HepG2 (cell line): Measurements from ENCODE around the gene CNNM2. TPM values are rescaled to one million over a fixed set of nuclear protein-coding genes. Genes with fewer than 3 reads are reported as not detected.

ENCODE experiments used
- CAMTA2 ChIP-seq: sonication (generic); formaldehyde crosslinking; IDR thresholded peaks from 2 replicates; pipeline ENCODE4 v1.4.0; 2020; ENCODE audit warnings: mild to moderate bottlenecking, missing genetic modification reagents, borderline replicate concordance
- CCDC6 ChIP-seq: sonication (generic); formaldehyde crosslinking; IDR thresholded peaks from 2 replicates; pipeline ENCODE4 v1.8.1; 2022; ENCODE audit warnings: mild to moderate bottlenecking, missing genetic modification reagents, moderate library complexity
- FLYWCH1 ChIP-seq: sonication (generic); formaldehyde crosslinking; IDR thresholded peaks from 2 replicates; pipeline ENCODE4 v1.8.1; 2023; ENCODE audit warnings: mild to moderate bottlenecking, missing genetic modification reagents
- FOXA1 ChIP-seq, 2 experiments: fragments of 450-650 bp in 1 of 2; sonication (generic) in 1 of 2; formaldehyde crosslinking in 1 of 2; IDR thresholded peaks; 2 replicates each; pipeline versions ENCODE4 v1.4.0 to v1.6.1; 2016 to 2020; ENCODE audit warnings: missing genetic modification reagents in 1 of 2
- HMG20B ChIP-seq: conservative IDR thresholded peaks from 2 replicates; pipeline ENCODE4 v1.6.1; 2016; ENCODE audit warnings: missing genetic modification reagents, missing compliant biosample characterization
- IRF2 ChIP-seq: IDR thresholded peaks from 2 replicates; pipeline ENCODE4 v1.6.1; 2018; ENCODE audit warnings: missing genetic modification reagents, missing compliant biosample characterization
- JUND ChIP-seq: sonication (generic); formaldehyde crosslinking; IDR thresholded peaks from 2 replicates; pipeline ENCODE4 v1.8.0; 2022; ENCODE audit warnings: mild to moderate bottlenecking, missing genetic modification reagents
- KAT7 ChIP-seq: IDR thresholded peaks from 2 replicates; pipeline ENCODE4 v1.6.1; 2018; ENCODE audit warnings: borderline replicate concordance, missing compliant biosample characterization
- KDM4B ChIP-seq: sonication (generic); formaldehyde crosslinking; IDR thresholded peaks from 2 replicates; pipeline ENCODE4 v1.4.0; 2020; ENCODE audit warnings: missing genetic modification reagents
- MEIS1 ChIP-seq: sonication (generic); formaldehyde crosslinking; IDR thresholded peaks from 2 replicates; pipeline ENCODE4 v1.9.0; 2021; ENCODE audit warnings: mild to moderate bottlenecking, missing genetic modification reagents, moderate library complexity, borderline replicate concordance
- MTA3 ChIP-seq: sonication (generic); formaldehyde crosslinking; IDR thresholded peaks from 2 replicates; pipeline ENCODE4 v1.4.0; 2020; ENCODE audit warnings: missing genetic modification reagents
- PPARG ChIP-seq: conservative IDR thresholded peaks from 2 replicates; pipeline ENCODE4 v1.6.1; 2016; ENCODE audit warnings: missing biosample characterization, missing genetic modification reagents
- SMARCE1 ChIP-seq: fragments of 450-650 bp; IDR thresholded peaks from 2 replicates; pipeline ENCODE4 v1.6.1; 2017; ENCODE audit warnings: borderline replicate concordance
- SNAI1 ChIP-seq: sonication (generic); formaldehyde crosslinking; IDR thresholded peaks from 2 replicates; pipeline ENCODE4 v1.5.0; 2020; ENCODE audit warnings: mild to moderate bottlenecking, missing genetic modification reagents, borderline replicate concordance
- SOX13 ChIP-seq, 3 experiments: fragments of 450-650 bp in 1 of 3; sonication (generic) in 1 of 3; formaldehyde crosslinking in 1 of 3; IDR thresholded peaks in 2 of 3; conservative IDR thresholded peaks in 1 of 3; 2 replicates each; pipeline versions ENCODE4 v1.5.0 to v1.6.1; 2016 to 2020; ENCODE audit warnings: antibody characterized with exemption in 1 of 3, mild to moderate bottlenecking in 1 of 3, missing compliant biosample characterization in 1 of 3, missing genetic modification reagents in 1 of 3, moderate library complexity in 1 of 3
- SP4 ChIP-seq: sonication (generic); formaldehyde crosslinking; IDR thresholded peaks from 2 replicates; pipeline ENCODE4 v1.8.1; 2023; ENCODE audit warnings: mild to moderate bottlenecking, missing genetic modification reagents
- TGIF2 ChIP-seq: IDR thresholded peaks from 2 replicates; pipeline ENCODE4 v1.6.1; 2016; ENCODE audit warnings: control low read depth, missing compliant biosample characterization
- XBP1 ChIP-seq: sonication (generic); formaldehyde crosslinking; IDR thresholded peaks from 2 replicates; pipeline ENCODE4 v1.5.0; 2020; ENCODE audit warnings: missing genetic modification reagents
- ZNF552 ChIP-seq: sonication (generic); formaldehyde crosslinking; IDR thresholded peaks from 2 replicates; pipeline ENCODE4 v1.9.0; 2022; ENCODE audit warnings: missing genetic modification reagents, mild to moderate bottlenecking, borderline replicate concordance
- ZSCAN22 ChIP-seq: sonication (generic); formaldehyde crosslinking; IDR thresholded peaks from 2 replicates; pipeline ENCODE4 v1.4.0; 2020; ENCODE audit warnings: mild to moderate bottlenecking, missing genetic modification reagents
- polyA plus RNA-seq, 8 experiments: library from polyadenylated mRNA; depleted of rRNA in 3 of 8; stranded (reverse) in 7 of 8; unstranded in 1 of 8; fragments of >200 nt; fragmentation: Illumina TruSeq in 4 of 8; extraction: Trizol in 4 of 8; gene quantifications; 2 replicates each; pipeline versions ENCODE4 v1.2.1 to v1.2.3, GENCODE V29; 2011 to 2016; ENCODE audit warnings: low read depth in 4 of 8, missing spikeins in 1 of 8, mixed read lengths in 1 of 8; ENCODE audit not compliant: insufficient read depth in 1 of 8
- total RNA-seq, 5 experiments: library from RNA; depleted of rRNA; stranded (reverse); fragments of >200 nt; fragmentation: Illumina TruSeq; extraction: Trizol; gene quantifications; 2 replicates each; pipeline ENCODE4 v1.2.3, GENCODE V29; 2016; ENCODE audit warnings: low read depth in 1 of 5
- TF ChIP-seq, protein P1 (sequence below): sonication (generic); formaldehyde crosslinking; IDR thresholded peaks from 2 replicates; pipeline ENCODE4 v1.8.1; 2023; ENCODE audit warnings: missing genetic modification reagents, inconsistent platforms, borderline replicate concordance
- TF ChIP-seq, protein P2 (sequence below): sonication (generic); formaldehyde crosslinking; IDR thresholded peaks from 2 replicates; pipeline ENCODE4 v1.8.1; 2023; ENCODE audit warnings: mild to moderate bottlenecking, missing genetic modification reagents, borderline replicate concordance
- TF ChIP-seq, protein P3 (sequence below): sonication (generic); formaldehyde crosslinking; IDR thresholded peaks from 2 replicates; pipeline ENCODE4 v1.5.1; 2020; ENCODE audit warnings: missing genetic modification reagents, mild to moderate bottlenecking, borderline replicate concordance
- TF ChIP-seq, protein P4 (sequence below): sonication (generic); formaldehyde crosslinking; IDR thresholded peaks from 2 replicates; pipeline ENCODE4 v1.9.0; 2021; ENCODE audit warnings: missing genetic modification reagents, borderline replicate concordance

CNNM2 gene
- total and polyA plus RNA-seq, 2 of the 13 experiments (the other 11 are each of a cell fraction or from before 2014, with no cell fraction given), result 7.1 to 9.0 TPM

DNA sequence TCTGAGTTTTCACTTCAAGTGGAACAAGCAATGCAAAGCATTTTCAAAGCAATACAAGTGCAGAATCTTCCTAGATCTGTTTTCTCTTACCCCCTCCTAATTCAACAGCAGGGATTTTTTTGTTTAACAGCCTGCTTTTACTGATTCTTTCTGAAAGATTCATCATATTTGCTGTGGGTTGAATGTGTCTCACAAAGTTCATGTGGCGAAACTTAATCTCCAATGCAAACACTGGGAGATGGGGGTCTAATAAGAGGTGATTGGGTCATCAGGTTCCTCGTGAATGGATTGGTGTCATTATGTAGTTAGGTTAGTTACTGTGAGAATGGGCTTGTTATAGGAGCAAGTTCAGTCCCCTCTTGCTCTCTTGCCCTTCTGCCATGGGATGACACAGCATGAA is 107.6 kb downstream of the CNNM2 start (continued):
- no peak for TF ChIP-seq SOX13 (IDR thresholded peaks at IDR 0.05)
- TF ChIP-seq SOX13 (CRISPR knock-in tag; conservative IDR thresholded peaks at IDR 0.05 in 1 of 2, IDR thresholded peaks at IDR 0.05 in 1 of 2), result peak in 1 of 2 experiments; percentile 59; a peak in 1 of 4 replicates
- TF ChIP-seq SP4, result no peak
- TF ChIP-seq ZSCAN22 (CRISPR knock-in tag), result no peak
- TF ChIP-seq MTA3 (CRISPR knock-in tag), result no peak
- no peak for TF ChIP-seq MEIS1 (CRISPR knock-in tag)
- TF ChIP-seq, protein P1, sequence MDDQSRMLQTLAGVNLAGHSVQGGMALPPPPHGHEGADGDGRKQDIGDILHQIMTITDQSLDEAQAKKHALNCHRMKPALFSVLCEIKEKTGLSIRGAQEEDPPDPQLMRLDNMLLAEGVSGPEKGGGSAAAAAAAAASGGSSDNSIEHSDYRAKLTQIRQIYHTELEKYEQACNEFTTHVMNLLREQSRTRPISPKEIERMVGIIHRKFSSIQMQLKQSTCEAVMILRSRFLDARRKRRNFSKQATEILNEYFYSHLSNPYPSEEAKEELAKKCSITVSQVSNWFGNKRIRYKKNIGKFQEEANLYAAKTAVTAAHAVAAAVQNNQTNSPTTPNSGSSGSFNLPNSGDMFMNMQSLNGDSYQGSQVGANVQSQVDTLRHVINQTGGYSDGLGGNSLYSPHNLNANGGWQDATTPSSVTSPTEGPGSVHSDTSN (CRISPR knock-in tag), result no peak
- no peak for TF ChIP-seq CCDC6
- no peak for TF ChIP-seq FOXA1 (IDR thresholded peaks at IDR 0.05)
- peak; percentile 69 for TF ChIP-seq FOXA1 (CRISPR knock-in tag; IDR thresholded peaks at IDR 0.05)
- TF ChIP-seq SNAI1 (CRISPR knock-in tag), result no peak
- no peak for TF ChIP-seq JUND (CRISPR knock-in tag)
- no peak for TF ChIP-seq CAMTA2 (CRISPR knock-in tag)
- TF ChIP-seq SMARCE1, result no peak
- TF ChIP-seq, protein P2, sequence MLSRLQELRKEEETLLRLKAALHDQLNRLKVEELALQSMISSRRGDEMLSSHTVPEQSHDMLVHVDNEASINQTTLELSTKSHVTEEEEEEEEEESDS (CRISPR knock-in tag), result no peak
- TF ChIP-seq KAT7 (CRISPR knock-in tag), result no peak
- TF ChIP-seq PPARG (CRISPR knock-in tag), result 0 out of 2 replicates have a peak, but pooled peaks have one; percentile 16
- no peak for TF ChIP-seq TGIF2
- TF ChIP-seq IRF2, result 0 out of 2 replicates have a peak, but pooled peaks have one; percentile 13
- no peak for TF ChIP-seq KDM4B
- TF ChIP-seq FLYWCH1 (CRISPR knock-in tag), result no peak
- TF ChIP-seq XBP1 (CRISPR knock-in tag), result no peak
- TF ChIP-seq, protein P3, sequence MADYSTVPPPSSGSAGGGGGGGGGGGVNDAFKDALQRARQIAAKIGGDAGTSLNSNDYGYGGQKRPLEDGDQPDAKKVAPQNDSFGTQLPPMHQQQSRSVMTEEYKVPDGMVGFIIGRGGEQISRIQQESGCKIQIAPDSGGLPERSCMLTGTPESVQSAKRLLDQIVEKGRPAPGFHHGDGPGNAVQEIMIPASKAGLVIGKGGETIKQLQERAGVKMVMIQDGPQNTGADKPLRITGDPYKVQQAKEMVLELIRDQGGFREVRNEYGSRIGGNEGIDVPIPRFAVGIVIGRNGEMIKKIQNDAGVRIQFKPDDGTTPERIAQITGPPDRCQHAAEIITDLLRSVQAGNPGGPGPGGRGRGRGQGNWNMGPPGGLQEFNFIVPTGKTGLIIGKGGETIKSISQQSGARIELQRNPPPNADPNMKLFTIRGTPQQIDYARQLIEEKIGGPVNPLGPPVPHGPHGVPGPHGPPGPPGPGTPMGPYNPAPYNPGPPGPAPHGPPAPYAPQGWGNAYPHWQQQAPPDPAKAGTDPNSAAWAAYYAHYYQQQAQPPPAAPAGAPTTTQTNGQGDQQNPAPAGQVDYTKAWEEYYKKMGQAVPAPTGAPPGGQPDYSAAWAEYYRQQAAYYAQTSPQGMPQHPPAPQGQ (CRISPR knock-in tag), result no peak
- TF ChIP-seq, protein P4, sequence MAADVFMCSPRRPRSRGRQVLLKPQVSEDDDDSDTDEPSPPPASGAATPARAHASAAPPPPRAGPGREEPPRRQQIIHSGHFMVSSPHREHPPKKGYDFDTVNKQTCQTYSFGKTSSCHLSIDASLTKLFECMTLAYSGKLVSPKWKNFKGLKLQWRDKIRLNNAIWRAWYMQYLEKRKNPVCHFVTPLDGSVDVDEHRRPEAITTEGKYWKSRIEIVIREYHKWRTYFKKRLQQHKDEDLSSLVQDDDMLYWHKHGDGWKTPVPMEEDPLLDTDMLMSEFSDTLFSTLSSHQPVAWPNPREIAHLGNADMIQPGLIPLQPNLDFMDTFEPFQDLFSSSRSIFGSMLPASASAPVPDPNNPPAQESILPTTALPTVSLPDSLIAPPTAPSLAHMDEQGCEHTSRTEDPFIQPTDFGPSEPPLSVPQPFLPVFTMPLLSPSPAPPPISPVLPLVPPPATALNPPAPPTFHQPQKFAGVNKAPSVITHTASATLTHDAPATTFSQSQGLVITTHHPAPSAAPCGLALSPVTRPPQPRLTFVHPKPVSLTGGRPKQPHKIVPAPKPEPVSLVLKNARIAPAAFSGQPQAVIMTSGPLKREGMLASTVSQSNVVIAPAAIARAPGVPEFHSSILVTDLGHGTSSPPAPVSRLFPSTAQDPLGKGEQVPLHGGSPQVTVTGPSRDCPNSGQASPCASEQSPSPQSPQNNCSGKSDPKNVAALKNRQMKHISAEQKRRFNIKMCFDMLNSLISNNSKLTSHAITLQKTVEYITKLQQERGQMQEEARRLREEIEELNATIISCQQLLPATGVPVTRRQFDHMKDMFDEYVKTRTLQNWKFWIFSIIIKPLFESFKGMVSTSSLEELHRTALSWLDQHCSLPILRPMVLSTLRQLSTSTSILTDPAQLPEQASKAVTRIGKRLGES (CRISPR knock-in tag), result no peak
- peak; percentile 66 for TF ChIP-seq HMG20B (CRISPR knock-in tag)
- no peak for TF ChIP-seq ZNF552 (CRISPR knock-in tag)
